ENCODE measurements around the gene ITPK1. TPM values are rescaled to one million over a fixed set of nuclear protein-coding genes. Genes with fewer than 3 reads are reported as not detected.

The ITPK1 gene
- polyA plus RNA-seq, 1 donor from 2014 or later: 43.1 TPM

DNA sequence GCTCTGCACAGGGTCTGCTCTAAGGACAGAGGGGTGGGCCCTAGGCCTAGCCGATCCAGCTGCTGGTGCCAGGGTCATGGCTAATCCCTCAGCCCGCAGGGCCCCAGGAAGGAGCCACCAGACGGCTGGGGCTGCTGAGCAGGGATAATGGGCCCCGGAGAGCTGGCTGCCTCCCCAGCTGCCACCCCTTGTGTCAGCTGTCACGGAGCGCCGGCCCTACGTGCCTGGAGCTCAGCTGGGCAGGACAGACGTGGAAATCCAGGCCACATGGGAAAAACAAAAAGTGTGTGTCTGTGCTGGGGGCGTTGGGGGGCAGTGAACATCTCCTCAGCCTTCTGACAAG lies 156.6 kb downstream of the ITPK1 start:
- H3K36me3 Mint-ChIP-seq: peaks cover 2% of the 10 kb centered on the region

DNA sequence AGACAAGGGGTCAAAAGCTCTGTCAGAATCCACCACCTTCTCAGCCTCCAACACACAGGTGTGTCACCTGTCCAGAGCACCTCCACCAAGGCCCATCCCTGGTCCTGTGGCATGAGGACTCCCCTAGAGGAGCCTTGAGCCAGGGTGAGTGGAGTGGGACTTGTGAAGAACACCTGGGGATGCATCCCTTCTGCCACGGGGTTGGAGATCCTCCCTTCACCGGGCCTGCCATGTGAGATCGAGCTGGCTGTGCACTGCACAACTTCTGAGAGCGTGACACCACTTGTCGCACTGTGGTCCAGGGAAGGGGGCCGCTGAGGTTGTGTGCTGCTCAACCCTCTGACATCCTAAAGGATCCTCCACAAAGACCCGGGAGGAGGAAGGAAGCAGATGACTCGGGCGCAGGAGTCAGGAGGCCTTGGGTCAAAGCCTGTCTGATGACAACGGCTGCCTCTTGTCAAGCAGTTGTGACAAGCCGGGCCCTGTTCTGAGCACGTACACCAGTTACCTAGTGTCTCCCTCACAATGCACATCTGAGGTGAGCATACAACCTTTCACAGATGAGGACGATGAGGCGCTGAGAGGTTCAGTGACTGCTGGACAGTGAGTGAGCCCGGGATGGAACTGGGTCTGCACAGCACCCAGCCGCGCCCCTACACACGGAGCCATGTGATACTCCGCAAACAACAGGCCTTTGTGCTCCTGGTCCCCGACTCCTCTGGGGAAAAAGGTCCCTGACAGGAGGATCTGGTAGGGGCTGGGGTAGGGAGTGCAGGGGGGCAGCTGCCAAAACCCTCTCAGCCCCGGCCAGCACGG lies 157.1 kb downstream of the ITPK1 start:
- no peak overlapping the region for H3K4me3 Mint-ChIP-seq
- peaks cover 0 to 2% (median 0%) of the 10 kb centered on the region in 3 donors for H3K4me1 Mint-ChIP-seq
- peaks cover 2% of the 10 kb centered on the region for H3K36me3 Mint-ChIP-seq
- peak overlapping the region in 1 of 3 donors; percentile 90 for H3K27ac Mint-ChIP-seq
- no peaks in the 10 kb centered on the region for H3K27me3 Mint-ChIP-seq
- H3K9me3 Mint-ChIP-seq: no peaks in the 10 kb centered on the region

More for the DNA sequence above, 156.6 kb downstream of the ITPK1 start:
- H3K9me3 Mint-ChIP-seq: no peaks in the 10 kb centered on the region
- H3K27ac Mint-ChIP-seq: no peak overlapping the region
- H3K27me3 Mint-ChIP-seq: no peaks in the 10 kb centered on the region
- peaks cover 0 to 2% (median 0%) of the 10 kb centered on the region in 3 donors for H3K4me1 Mint-ChIP-seq
- no peak overlapping the region for H3K4me3 Mint-ChIP-seq

DNA sequence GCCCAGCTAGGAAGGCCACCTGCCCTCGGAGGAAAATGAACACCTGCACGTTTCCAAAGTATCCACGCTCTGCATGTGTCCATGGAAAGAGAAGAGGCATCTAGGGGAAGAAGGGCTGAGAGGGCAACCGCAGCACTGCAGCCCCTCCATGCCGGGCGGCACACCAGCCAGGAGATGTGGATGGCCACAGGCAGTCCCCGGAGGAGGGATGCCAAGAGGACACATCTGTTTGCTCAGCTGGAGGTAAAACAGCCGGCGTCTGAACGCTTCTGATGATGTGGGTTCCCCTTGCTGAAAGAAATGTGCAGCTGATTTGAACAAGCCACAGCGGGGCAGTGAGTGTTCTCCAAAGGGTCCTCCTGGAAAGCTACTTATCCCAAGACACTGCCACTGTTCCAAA lies 158.8 kb downstream of the ITPK1 start:
- Mint-ChIP-seq H3K4me1 (peaks cover 2% of the 10 kb centered on the region in 3 donors), H3K9me3 (no peaks in the 10 kb centered on the region), H3K36me3 (peaks cover 2% of the 10 kb centered on the region), H3K27me3 (no peaks in the 10 kb centered on the region), H3K4me3 (no peak overlapping the region), H3K27ac (peak overlapping the region in 1 of 3 donors; percentile 53)

DNA sequence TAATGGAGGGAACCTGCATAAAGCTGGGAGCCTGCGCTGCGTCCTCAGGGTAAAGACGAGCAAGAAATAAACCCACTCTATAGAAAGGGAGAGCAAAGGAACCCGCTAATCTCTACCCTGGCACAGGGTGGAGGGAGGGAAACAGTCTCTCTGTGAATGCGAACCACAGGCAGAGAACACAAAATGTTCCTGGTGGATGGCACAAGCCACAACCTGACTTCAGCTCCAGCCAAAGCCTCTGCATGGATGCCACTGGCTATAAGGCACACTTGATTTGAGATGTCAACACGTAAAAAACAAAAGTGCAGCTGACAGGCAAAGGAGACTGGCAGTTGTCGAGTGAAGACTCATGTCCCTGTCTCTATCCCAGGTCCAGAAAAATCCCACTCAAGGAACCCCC lies 160.3 kb downstream of the ITPK1 start:
- Mint-ChIP-seq H3K27me3 (no peaks in the 10 kb centered on the region), H3K4me1 (peaks cover 4% of the 10 kb centered on the region in 3 donors), H3K27ac (no peak overlapping the region), H3K36me3 (peaks cover 3% of the 10 kb centered on the region), H3K4me3 (no peak overlapping the region), H3K9me3 (no peaks in the 10 kb centered on the region)

DNA sequence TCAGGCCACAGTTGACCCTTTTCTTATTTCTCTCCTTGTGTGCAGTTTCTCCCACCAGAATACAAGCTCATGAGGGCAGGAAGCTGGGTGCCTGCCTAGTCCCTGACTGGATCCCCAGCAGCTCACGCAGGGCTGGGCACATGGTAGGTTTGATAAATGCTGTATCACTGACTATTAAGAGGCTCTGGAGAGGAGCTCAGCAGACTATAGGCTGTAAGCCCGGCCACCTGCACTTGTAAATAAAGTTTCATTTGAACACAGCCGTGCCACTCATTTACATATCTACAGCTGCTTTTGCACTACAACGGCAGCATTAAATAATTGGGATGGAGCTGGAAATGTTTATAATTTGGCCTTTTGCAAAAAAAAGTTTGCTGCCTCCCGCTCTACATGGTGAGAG lies 160.8 kb downstream of the ITPK1 start:
- Mint-ChIP-seq H3K4me1 (peaks cover 4% of the 10 kb centered on the region in 3 donors), H3K4me3 (no peak overlapping the region), H3K27ac (peak overlapping the region in 1 of 3 donors; percentile 55), H3K9me3 (no peaks in the 10 kb centered on the region), H3K36me3 (peaks cover 3% of the 10 kb centered on the region), H3K27me3 (no peaks in the 10 kb centered on the region)

DNA sequence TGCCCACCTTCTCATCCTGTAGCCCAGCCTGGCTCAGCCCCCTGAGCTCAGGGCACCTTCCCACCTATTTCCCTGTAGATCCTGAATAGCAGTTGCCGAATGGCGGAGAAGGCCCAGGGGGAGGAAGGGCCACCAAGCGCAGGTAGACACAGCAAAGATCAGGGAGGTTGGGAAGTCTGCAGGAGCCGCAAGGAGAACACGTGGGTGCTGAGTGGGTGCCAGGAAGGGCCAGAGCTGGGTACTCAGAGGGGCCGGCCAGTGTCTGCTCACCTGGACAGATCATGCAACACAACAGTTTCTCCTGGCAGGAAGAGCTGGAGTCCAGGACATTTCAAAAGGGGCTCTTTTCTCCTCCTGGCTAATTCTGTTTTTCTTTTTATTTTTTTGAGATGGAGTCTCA lies 162.2 kb downstream of the ITPK1 start:
- Mint-ChIP-seq H3K9me3 (no peaks in the 10 kb centered on the region), H3K36me3 (peaks cover 6% of the 10 kb centered on the region), H3K4me1 (peaks cover 4% of the 10 kb centered on the region in 3 donors), H3K27ac (no peak overlapping the region), H3K4me3 (no peak overlapping the region), H3K27me3 (no peaks in the 10 kb centered on the region)

DNA sequence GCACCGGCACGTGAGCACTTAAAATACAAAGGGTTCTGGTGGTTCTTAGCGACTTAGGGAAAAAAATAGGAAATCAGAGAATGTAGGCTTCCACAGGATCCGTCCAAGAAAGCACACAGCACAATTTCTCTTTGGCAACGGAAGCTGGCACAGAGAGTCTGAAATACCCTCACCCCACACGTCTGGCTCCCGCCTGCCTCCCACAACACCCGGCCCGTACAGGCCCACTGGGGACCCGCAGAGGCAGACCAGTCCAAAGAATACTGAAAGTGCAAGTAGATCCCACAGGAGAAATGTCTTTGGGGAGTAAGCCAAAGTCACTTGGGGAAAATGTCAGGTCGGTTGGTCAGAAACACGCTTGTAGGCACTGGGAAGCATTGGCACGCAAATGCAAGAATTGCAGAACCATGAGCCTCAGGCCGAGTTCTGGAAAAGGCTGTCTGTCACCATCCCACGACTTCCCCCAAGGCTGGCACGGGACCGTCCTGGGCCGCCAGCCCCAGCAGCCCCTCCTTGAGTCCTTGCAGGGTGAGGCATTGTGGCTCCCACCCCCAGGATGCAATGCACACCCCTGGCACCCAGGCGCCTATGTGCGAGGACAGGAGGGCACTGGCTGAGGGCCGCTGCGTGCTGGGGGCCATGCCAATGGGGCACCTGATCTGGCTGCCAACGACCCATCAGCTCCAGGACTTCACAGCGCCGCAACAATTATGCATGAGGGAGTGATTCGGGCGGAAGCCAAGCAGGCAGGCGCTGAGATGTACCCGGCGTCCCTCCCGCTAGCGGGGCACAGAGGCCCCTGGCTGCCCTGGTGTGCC lies 163.0 kb downstream of the ITPK1 start:
- Mint-ChIP-seq H3K4me1 (peaks cover 4% of the 10 kb centered on the region in 3 donors), H3K9me3 (no peaks in the 10 kb centered on the region), H3K36me3 (peaks cover 6% of the 10 kb centered on the region), H3K27me3 (no peaks in the 10 kb centered on the region), H3K27ac (peak overlapping the region in 1 of 3 donors; percentile 7), H3K4me3 (no peak overlapping the region)

DNA sequence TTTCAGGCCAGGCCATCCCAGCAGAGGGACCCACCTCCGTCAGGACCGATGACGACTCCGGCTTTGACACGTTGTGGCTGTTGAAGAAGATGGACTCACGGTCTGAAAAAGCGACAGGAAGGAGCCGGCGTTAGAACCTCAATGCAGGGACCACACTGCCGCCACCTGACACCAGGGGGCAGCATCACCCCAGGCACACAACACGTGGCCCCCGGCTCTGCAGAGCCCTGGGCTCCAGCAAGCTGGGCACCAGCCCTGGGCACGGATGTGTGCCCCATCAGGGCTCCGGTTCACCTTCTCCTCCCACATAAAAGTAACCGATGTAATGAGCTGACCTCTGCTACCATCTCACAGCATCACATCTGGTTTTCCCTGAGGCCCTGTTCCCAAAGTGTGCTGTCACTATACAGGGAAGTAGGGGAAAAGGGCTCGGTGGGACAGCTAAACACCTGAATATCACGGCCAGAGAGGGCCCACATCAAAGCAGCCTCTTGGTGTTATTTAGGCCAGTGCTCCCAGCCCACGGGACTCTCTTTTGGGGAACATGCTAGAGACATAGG lies 163.7 kb downstream of the ITPK1 start:
- H3K36me3 Mint-ChIP-seq: peaks cover 6% of the 10 kb centered on the region
- peaks cover 4 to 5% (median 4%) of the 10 kb centered on the region in 3 donors for H3K4me1 Mint-ChIP-seq
- no peak overlapping the region for H3K4me3 Mint-ChIP-seq
- peak overlapping the region in 1 of 3 donors; percentile 7 for H3K27ac Mint-ChIP-seq
- H3K9me3 Mint-ChIP-seq: no peaks in the 10 kb centered on the region
- H3K27me3 Mint-ChIP-seq: no peaks in the 10 kb centered on the region

DNA sequence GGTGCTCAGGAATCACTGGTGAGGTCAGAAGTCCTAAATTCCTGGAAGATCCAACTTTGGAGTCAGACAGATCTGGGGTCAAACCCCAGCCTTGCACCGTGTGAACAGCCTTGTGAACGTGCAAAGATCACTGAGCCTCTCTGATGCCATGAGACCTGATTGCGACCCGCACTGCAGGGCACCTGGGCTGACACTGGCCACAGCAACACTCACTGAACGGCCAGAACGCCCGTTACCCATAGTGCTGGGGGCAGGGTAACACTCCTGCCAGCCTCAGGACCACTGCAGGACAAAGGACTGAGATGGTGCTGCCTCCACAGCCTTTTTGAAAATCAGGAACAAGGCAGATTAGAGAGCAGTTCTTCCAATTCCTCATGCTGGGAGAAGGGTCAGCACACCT lies 164.5 kb downstream of the ITPK1 start:
- Mint-ChIP-seq H3K4me3 (no peak overlapping the region), H3K36me3 (peaks cover 6% of the 10 kb centered on the region), H3K27me3 (no peaks in the 10 kb centered on the region), H3K27ac (peak overlapping the region in 1 of 3 donors; percentile 63), H3K4me1 (peaks cover 4 to 5% (median 4%) of the 10 kb centered on the region in 3 donors), H3K9me3 (no peaks in the 10 kb centered on the region)

DNA sequence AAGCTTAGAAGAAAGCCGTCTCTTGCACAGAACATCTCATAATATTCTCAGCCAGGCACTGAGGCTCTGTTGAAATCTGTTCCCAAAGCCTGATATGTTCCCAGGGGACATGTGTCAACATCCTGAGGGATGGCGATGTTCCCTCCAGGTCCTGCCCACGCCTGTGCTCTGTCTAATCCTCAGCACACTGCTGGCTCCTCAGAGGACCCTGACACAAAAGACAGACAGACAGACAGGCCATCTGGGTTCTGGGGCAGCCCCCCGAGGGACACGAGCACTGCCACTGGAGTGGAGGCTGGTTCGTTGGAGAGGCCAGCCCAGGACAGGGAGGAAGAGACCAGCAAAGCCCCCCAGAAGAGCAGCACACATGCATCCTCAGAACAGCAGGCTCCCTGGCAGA lies 165.0 kb downstream of the ITPK1 start:
- no peak overlapping the region for H3K27ac Mint-ChIP-seq

DNA sequence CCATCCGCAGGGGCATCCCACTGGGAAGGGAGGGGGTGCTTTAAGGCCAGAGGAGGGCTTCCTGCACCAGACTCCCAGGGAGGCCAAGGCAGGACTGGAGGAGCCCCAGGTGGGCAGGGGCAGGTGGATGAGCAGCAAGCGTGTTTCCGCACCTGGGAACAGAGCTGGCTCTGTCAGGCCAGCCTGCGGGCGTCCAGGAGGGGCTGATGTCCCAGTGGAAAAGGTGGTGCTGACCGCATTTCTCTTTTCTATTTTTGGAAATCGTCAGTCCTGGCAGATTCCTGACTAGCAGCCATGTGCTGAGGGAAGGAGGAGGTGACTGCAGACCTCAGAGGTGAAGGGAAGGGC lies 165.6 kb downstream of the ITPK1 start:
- Mint-ChIP-seq H3K27ac (no peak overlapping the region), H3K36me3 (peaks cover 7% of the 10 kb centered on the region), H3K4me3 (no peak overlapping the region), H3K27me3 (no peaks in the 10 kb centered on the region), H3K9me3 (no peaks in the 10 kb centered on the region), H3K4me1 (peaks cover 4 to 5% (median 4%) of the 10 kb centered on the region in 3 donors)

More for the DNA sequence above, 165.0 kb downstream of the ITPK1 start:
- Mint-ChIP-seq H3K4me3 (no peak overlapping the region), H3K36me3 (peaks cover 7% of the 10 kb centered on the region), H3K27me3 (no peaks in the 10 kb centered on the region), H3K9me3 (no peaks in the 10 kb centered on the region), H3K4me1 (peaks cover 4 to 5% (median 4%) of the 10 kb centered on the region in 3 donors)

DNA sequence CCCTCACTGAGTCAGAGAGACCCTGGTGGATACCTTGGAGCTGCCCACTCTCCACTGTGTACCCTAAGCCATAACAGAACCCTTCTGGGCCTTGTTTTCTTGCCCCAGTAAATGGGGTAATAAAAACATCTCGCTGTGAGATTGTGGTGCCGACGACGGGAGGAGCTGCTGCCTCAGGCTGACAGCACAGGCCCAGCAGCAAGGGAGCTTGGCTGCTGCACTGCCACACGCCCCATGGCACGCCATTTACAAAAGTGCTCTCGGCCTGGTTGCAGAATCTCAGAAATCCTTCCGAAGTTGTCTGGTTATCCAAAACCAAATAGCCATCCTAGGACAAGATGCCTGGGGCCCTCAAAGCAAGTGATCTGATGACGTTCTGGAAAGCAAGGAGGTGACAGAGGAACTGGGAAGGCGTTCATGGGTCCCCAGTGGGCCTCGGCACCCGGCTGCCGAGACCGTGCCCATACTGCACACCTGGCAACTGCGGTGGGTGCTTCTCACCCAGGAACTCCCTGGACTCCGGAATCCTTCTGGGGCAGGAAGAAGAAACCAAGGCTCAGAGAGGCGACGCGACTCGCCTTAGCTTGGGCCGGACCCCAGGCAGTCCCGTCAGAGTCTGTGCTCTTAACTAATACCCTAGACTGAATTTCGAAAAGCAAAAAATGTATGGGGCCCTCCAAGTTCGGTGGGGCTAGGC lies 166.1 kb downstream of the ITPK1 start:
- H3K4me3 Mint-ChIP-seq: no peak overlapping the region
- peaks cover 4 to 5% (median 4%) of the 10 kb centered on the region in 3 donors for H3K4me1 Mint-ChIP-seq
- H3K9me3 Mint-ChIP-seq: no peaks in the 10 kb centered on the region
- peaks cover 10% of the 10 kb centered on the region for H3K36me3 Mint-ChIP-seq
- H3K27ac Mint-ChIP-seq: no peak overlapping the region
- no peaks in the 10 kb centered on the region for H3K27me3 Mint-ChIP-seq

DNA sequence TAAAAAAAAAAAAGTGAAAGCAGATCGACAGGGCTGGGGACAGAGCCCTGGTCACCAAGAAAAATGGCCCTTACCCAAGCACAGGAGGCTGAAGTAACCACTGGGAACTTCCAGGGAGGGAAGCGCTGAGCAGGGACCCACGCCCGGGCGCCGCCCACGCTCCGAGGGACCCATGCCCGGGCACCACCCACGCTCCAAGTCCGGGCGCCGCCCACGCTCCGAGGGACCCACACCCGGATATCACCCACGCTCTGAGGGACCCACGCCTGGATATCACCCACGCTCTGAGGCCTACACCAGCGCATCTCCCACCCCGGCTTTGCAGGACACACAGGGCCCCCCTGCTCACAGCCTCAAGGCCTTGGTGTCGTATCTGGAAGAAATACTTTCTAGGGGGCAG lies 167.1 kb downstream of the ITPK1 start:
- Mint-ChIP-seq H3K4me1 (peaks cover 4 to 5% (median 4%) of the 10 kb centered on the region in 3 donors), H3K36me3 (peaks cover 12% of the 10 kb centered on the region), H3K27me3 (no peaks in the 10 kb centered on the region), H3K4me3 (no peak overlapping the region), H3K9me3 (no peaks in the 10 kb centered on the region), H3K27ac (no peak overlapping the region)

DNA sequence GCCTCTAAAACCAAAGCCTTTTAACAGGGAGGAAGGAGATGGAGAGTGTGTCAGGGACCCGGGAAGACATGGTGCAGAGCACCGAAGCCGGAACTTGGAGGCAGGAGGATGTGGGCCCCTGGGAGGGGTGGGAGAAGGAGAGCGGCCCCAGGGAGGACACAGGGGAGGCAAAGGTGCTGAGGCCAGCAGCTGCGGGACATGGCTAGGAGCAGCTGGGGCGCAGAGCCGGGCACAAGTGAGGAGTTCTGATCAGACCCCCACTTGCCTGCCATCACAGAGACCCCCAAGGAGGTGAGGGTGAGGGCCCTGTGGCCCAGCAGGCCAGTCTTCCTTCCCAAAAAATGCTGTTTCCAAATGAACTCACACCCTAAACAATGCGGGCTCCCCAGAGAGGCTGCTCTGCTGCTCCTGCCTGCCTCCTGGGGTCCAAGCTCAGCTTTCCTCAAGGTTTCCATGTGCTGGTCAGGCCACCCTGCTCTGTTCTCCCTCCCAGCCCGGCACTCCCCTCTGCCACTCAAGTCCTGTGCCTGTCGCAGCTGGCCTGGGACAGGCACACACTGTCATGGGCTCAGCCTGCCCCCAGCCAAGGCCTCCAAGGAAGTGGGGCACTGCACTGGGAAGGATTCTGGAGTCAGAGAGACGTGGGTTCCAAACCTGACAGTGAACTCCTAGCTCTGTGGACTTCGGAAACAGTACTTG lies 168.7 kb downstream of the ITPK1 start:
- H3K27me3 Mint-ChIP-seq: no peaks in the 10 kb centered on the region
- H3K9me3 Mint-ChIP-seq: no peaks in the 10 kb centered on the region
- H3K4me1 Mint-ChIP-seq: peaks cover 2 to 4% (median 2%) of the 10 kb centered on the region in 3 donors
- H3K4me3 Mint-ChIP-seq: no peak overlapping the region
- H3K27ac Mint-ChIP-seq: peak overlapping the region in 2 of 3 donors; percentile 31 to 43
- peaks cover 12% of the 10 kb centered on the region for H3K36me3 Mint-ChIP-seq

All from IgD-negative memory B cell (primary cell).